ENCODE measurements around the gene ATP5PD. TPM values are rescaled to one million over a fixed set of nuclear protein-coding genes. Genes with fewer than 3 reads are reported as not detected.
"Not testable (repeated sequence)": the region's sequence is repeated elsewhere in the genome, so short reads cannot be mapped to it uniquely, and the experiment has no call there.

ATP5PD gene
- total and polyA plus RNA-seq, 2 of the 13 experiments (the other 11 are each of a cell fraction or from before 2014, with no cell fraction given): 158 to 428 TPM

- TF ChIP-seq GTF3A (CRISPR knock-in tag; conservative IDR thresholded peaks at IDR 0.05) (no peak), HMG20B (CRISPR knock-in tag; conservative IDR thresholded peaks at IDR 0.05) (no peak), ZNF614 (CRISPR knock-in tag; IDR thresholded peaks at IDR 0.05; ENCODE audit: borderline replicate concordance) (no peak), HNF1B (CRISPR knock-in tag; IDR thresholded peaks at IDR 0.05) (no peak), SIN3A (IDR thresholded peaks at IDR 0.05; ENCODE audit: borderline replicate concordance, low read depth, low read length) (no peak), ZBTB26 (CRISPR knock-in tag; IDR thresholded peaks at IDR 0.05; ENCODE audit: borderline replicate concordance) (no peak), AKAP8 (CRISPR knock-in tag; IDR thresholded peaks at IDR 0.05) (no peak), BATF2 (CRISPR knock-in tag; IDR thresholded peaks at IDR 0.05) (no peak)
Observed at GRCh38 chr17:75030161-75030560, 16.6 kb downstream of the ATP5PD start (continued).

- H3K79me2 ChIP-seq (ENCODE audit: insufficient read depth, low read length): not testable (repeated sequence)
Observed at GRCh38 chr17:75026650-75027049, 20.1 kb downstream of the ATP5PD start.

More at GRCh38 chr17:75026650-75027049, 20.1 kb downstream of the ATP5PD start:
- in situ Hi-C loops (cut with HindIII; ENCODE audit: extremely low pct_ligation_motif_present, low pct_unique_long_range_greater_than_20kb); ATAC-seq; H4K20me1 ChIP-seq (ENCODE audit: insufficient read depth, low read length); intact Hi-C loops (cut with micrococcal nuclease; ENCODE audit: unreplicated experiment); CTCF ChIA-PET (ENCODE audit: low intra/inter-chr PET ratio, low total read pairs); H2AFZ ChIP-seq (ENCODE audit: low read length); BruUV-seq (replicated peaks); H3K27ac ChIP-seq (ENCODE audit: extremely low read length, insufficient read depth, low read length); H3K4me2 ChIP-seq (ENCODE audit: low read depth, low read length); H3K36me3 ChIP-seq (replicated peaks in 1 of 2; ENCODE audit: control insufficient read depth in 1 of 2, insufficient read depth in 2 of 2, low read length in 2 of 2); H3K9ac ChIP-seq (ENCODE audit: insufficient read depth, low read depth, low read length); H3K4me3 ChIP-seq (replicated peaks in 1 of 3; ENCODE audit: insufficient read depth in 1 of 3, low read depth in 2 of 3, low read length in 3 of 3); DNase-seq (ENCODE audit: low spot score); H3K27me3 ChIP-seq (ENCODE audit: control insufficient read depth in 1 of 2, insufficient read depth in 2 of 2, low read length in 2 of 2); FAIRE-seq; H3K9me3 ChIP-seq (ENCODE audit: low read length): not testable (repeated sequence)
- WGBS (ENCODE audit: low lambda C conversion rate): 62% methylated on average over 2 of the region's 2 CpGs
- POLR2A ChIA-PET: interaction anchor here (4.3 to 4.7 kb wide), 2 partner anchors 9 to 14 kb away, joined by 41 to 90 read pairs; partner anchors contain the start of gene MRPL58
- H3K4me1 ChIP-seq (ENCODE audit: insufficient read depth, low read length): peaks cover 40% of the 10 kb centered on the region
